H9 (cell line): ENCODE results near the gene HNRNPF. TPM values are rescaled to one million over a fixed set of nuclear protein-coding genes. Genes with fewer than 3 reads are reported as not detected.

Experiments
- DNase-seq: peaks from one replicate; pipeline ENCODE4 v3.0.0-alpha.2; 2017
- H2AFZ ChIP-seq: one replicate; pipeline ENCODE4 v1.6.1; 2013; ENCODE audit warnings: mild to moderate bottlenecking, low read length, control low read depth, moderate library complexity
- H2AK5ac ChIP-seq: 2 replicates; pipeline ENCODE4 v1.6.1; 2013; ENCODE audit warnings: low read length, control low read depth, mixed read lengths; ENCODE audit not compliant: insufficient read length
- H2BK120ac ChIP-seq: one replicate; pipeline ENCODE4 v1.6.1; 2013; ENCODE audit warnings: low read depth, mild to moderate bottlenecking, low read length, control low read depth, inconsistent platforms; ENCODE audit not compliant: poor library complexity, severe bottlenecking
- H2BK12ac ChIP-seq: 2 replicates; pipeline ENCODE4 v1.6.1; 2013; ENCODE audit warnings: low read length, control low read depth, mixed read lengths, low read depth; ENCODE audit not compliant: insufficient read length
- H2BK15ac ChIP-seq: 2 replicates; pipeline ENCODE4 v1.6.1; 2013; ENCODE audit warnings: low read depth, low read length, control low read depth
- H2BK20ac ChIP-seq: one replicate; pipeline ENCODE4 v1.6.1; 2013; ENCODE audit warnings: low read depth, mild to moderate bottlenecking, low read length, control low read depth, inconsistent platforms; ENCODE audit not compliant: poor library complexity, severe bottlenecking
- H2BK5ac ChIP-seq: 2 replicates; pipeline ENCODE4 v1.6.1; 2013; ENCODE audit warnings: low read length, control low read depth, mixed read lengths; ENCODE audit not compliant: insufficient read length
- H3K14ac ChIP-seq: 2 replicates; pipeline ENCODE4 v1.6.1; 2013; ENCODE audit warnings: low read length, control low read depth; ENCODE audit not compliant: insufficient read depth
- H3K18ac ChIP-seq: 2 replicates; pipeline ENCODE4 v1.6.1; 2013; ENCODE audit warnings: low read depth, mild to moderate bottlenecking, mixed read lengths, low read length, control low read depth; ENCODE audit not compliant: insufficient read length
- H3K23ac ChIP-seq: 2 replicates; pipeline ENCODE4 v1.6.1; 2013; ENCODE audit warnings: low read length, control low read depth, mixed read lengths, low read depth; ENCODE audit not compliant: insufficient read length
- H3K23me2 ChIP-seq: 2 replicates; pipeline ENCODE4 v1.6.1; 2013; ENCODE audit warnings: low read depth, mild to moderate bottlenecking, mixed read lengths, low read length, control low read depth; ENCODE audit not compliant: insufficient read length, poor library complexity, severe bottlenecking
- H3K27ac ChIP-seq: 2 replicates; pipeline ENCODE4 v1.5.1; 2013; ENCODE audit warnings: low read length, control low read depth, mixed read lengths, low read depth; ENCODE audit not compliant: insufficient read length
- H3K27me3 ChIP-seq: 2 replicates; pipeline ENCODE4 v1.6.1; 2013; ENCODE audit warnings: low read length, control low read depth, inconsistent platforms; ENCODE audit not compliant: insufficient read depth
- H3K4ac ChIP-seq: 2 replicates; pipeline ENCODE4 v1.6.1; 2013; ENCODE audit warnings: low read depth, mild to moderate bottlenecking, control low read depth, inconsistent platforms, low read length, moderate library complexity
- H3K4me1 ChIP-seq: 2 replicates; pipeline ENCODE4 v1.6.1; 2013; ENCODE audit warnings: low read length, control low read depth, inconsistent platforms; ENCODE audit not compliant: insufficient read depth
- H3K4me2 ChIP-seq: 2 replicates; pipeline ENCODE4 v1.6.1; 2013; ENCODE audit warnings: low read length, control low read depth, mixed read lengths; ENCODE audit not compliant: insufficient read length, insufficient read depth
- H3K56ac ChIP-seq: 2 replicates; pipeline ENCODE4 v1.6.1; 2013; ENCODE audit warnings: low read depth, mild to moderate bottlenecking, mixed read lengths, low read length, control low read depth; ENCODE audit not compliant: insufficient read length
- H3K79me1 ChIP-seq: 2 replicates; pipeline ENCODE4 v1.6.1; 2013; ENCODE audit warnings: low read depth, mild to moderate bottlenecking, moderate library complexity, low read length, control low read depth, inconsistent platforms; ENCODE audit not compliant: insufficient read depth, poor library complexity, severe bottlenecking
- H3K79me2 ChIP-seq: 2 replicates; pipeline ENCODE4 v1.6.1; 2013; ENCODE audit warnings: low read length, control low read depth, inconsistent platforms; ENCODE audit not compliant: insufficient read depth
- H3K9ac ChIP-seq: 2 replicates; pipeline ENCODE4 v1.6.1; 2013; ENCODE audit warnings: low read length, control low read depth, mixed read lengths; ENCODE audit not compliant: insufficient read length; ENCODE audit errors: extremely low read depth
- H3K9me3 ChIP-seq: one replicate; pipeline ENCODE4 v1.6.1; 2013; ENCODE audit warnings: low read depth, low read length, inconsistent platforms; ENCODE audit not compliant: control insufficient read depth
- H3T11ph ChIP-seq: one replicate; pipeline ENCODE4 v1.6.1; 2013; ENCODE audit warnings: mild to moderate bottlenecking, low read length, control low read depth, inconsistent platforms
- H4K20me1 ChIP-seq: one replicate; pipeline ENCODE4 v1.6.1; 2013; ENCODE audit not compliant: control insufficient read depth, insufficient read length, insufficient read depth
- H4K5ac ChIP-seq: 2 replicates; pipeline ENCODE4 v1.6.1; 2013; ENCODE audit warnings: low read depth, mild to moderate bottlenecking, mixed read lengths, low read length, control low read depth; ENCODE audit not compliant: insufficient read length
- H4K8ac ChIP-seq: replicated peaks from 2 replicates; pipeline ENCODE4 v1.6.1; 2013; ENCODE audit warnings: low read length, control low read depth, mixed read lengths, low read depth; ENCODE audit not compliant: insufficient read length
- H4K91ac ChIP-seq: 2 replicates; pipeline ENCODE4 v1.6.1; 2013; ENCODE audit warnings: low read depth, mild to moderate bottlenecking, moderate library complexity, mixed read lengths, low read length, control low read depth; ENCODE audit not compliant: insufficient read length
- H3K27ac Mint-ChIP-seq, 3 experiments: 2 replicates in 2 of 3; 3 replicates in 1 of 3; pipeline ENCODE4 v1.8.0; 2020 to 2021; ENCODE audit warnings: mixed read lengths in 3 of 3, mild to moderate bottlenecking in 1 of 3, moderate library complexity in 1 of 3
- H3K27me3 Mint-ChIP-seq: 2 replicates; pipeline ENCODE4 v1.8.0; 2021; ENCODE audit warnings: low read depth, mild to moderate bottlenecking, moderate library complexity, mixed read lengths
- H3K36me3 Mint-ChIP-seq, 3 experiments: 2 replicates in 2 of 3; 3 replicates in 1 of 3; pipeline ENCODE4 v1.8.0; 2020 to 2021; ENCODE audit warnings: low read depth in 3 of 3, mixed read lengths in 3 of 3; ENCODE audit not compliant: insufficient read depth in 1 of 3
- H3K4me1 Mint-ChIP-seq, 2 experiments: 2 replicates each; pipeline ENCODE4 v1.8.0; 2020; ENCODE audit warnings: mixed read lengths in 2 of 2
- H3K4me3 Mint-ChIP-seq, 2 experiments: 2 replicates in 1 of 2; 3 replicates in 1 of 2; pipeline ENCODE4 v1.8.0; 2020 to 2021; ENCODE audit warnings: mild to moderate bottlenecking in 2 of 2, mixed read lengths in 2 of 2, moderate library complexity in 1 of 2
- H3K9me3 Mint-ChIP-seq, 2 experiments: 2 replicates in 1 of 2; 3 replicates in 1 of 2; pipeline ENCODE4 v1.8.0; 2020; ENCODE audit warnings: mild to moderate bottlenecking in 2 of 2, mixed read lengths in 2 of 2, moderate library complexity in 1 of 2
- CTCF ChIP-seq: fragments of 200-600 bp; sonication (generic); conservative IDR thresholded peaks from 3 replicates; pipeline ENCODE4 v1.8.0; 2021; ENCODE audit warnings: antibody characterized with exemption, mild to moderate bottlenecking
- WGBS: extraction: QIAGEN DNeasy Blood & Tissue Kit; methylation state at CpG from one replicate; pipeline ENCODE4 v1.1.7; 2013; ENCODE audit warnings: missing lambda C conversion rate, low lambda C conversion rate, mixed read lengths; ENCODE audit not compliant: insufficient read length; ENCODE audit errors: extremely low coverage; 5-methylcytosine and 5-hydroxymethylcytosine counted together
- total RNA-seq: library from RNA; stranded (reverse); gene quantifications from 2 replicates; pipeline ENCODE4 v1.2.1, GENCODE V29; 2021

The HNRNPF gene
- total RNA-seq, 1 experiment from 2014 or later = 411 TPM

DNA sequence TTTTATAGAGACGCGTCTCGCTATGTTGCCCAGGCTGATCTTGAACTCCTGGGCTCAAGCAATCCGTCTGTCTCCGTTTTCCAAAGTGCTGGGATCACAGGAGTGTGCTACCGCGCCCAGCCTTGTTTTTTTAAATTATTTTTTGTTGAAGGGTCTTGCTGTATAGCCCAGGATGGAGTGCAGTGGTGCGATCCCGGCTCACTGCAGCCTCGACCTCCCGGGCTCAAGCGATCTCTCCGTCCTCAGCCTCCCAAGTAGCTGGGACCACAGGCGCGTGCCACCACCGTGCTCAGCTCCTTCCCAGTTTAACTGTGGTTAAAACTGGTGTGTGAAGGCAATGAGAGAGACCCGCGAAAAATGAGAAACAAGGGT is 11.0 kb upstream of the HNRNPF start:
- no peak overlapping the region for H2BK5ac ChIP-seq
- no peak overlapping the region for H4K91ac ChIP-seq
- H3K14ac ChIP-seq = no peak overlapping the region
- no peak overlapping the region for H2BK120ac ChIP-seq
- peaks cover 6% of the 10 kb centered on the region in 2 experiments for H3K4me1 Mint-ChIP-seq
- H2BK20ac ChIP-seq = no peak overlapping the region
- no peak overlapping the region for H2AK5ac ChIP-seq
- peaks cover 17% of the 10 kb centered on the region for H3K27me3 Mint-ChIP-seq
- no peak overlapping the region for H2BK15ac ChIP-seq
- no peak overlapping the region for H3K23ac ChIP-seq
- H3K9ac ChIP-seq = no peak overlapping the region
- no peak for TF ChIP-seq CTCF
- DNase-seq = no peak
- no peaks in the 10 kb centered on the region for H3K9me3 ChIP-seq
- peak overlapping the region; percentile 25 to 40; a peak in 2 of 5 replicates for H3K4me3 Mint-ChIP-seq
- no peaks in the 10 kb centered on the region for H3K27me3 ChIP-seq
- H4K20me1 ChIP-seq = no peaks in the 10 kb centered on the region
- no peak overlapping the region for H3T11ph ChIP-seq
- no peaks in the 10 kb centered on the region for H3K79me2 ChIP-seq
- H3K27ac Mint-ChIP-seq = no peak overlapping the region
- H3K27ac ChIP-seq = no peak overlapping the region
- H3K79me1 ChIP-seq = no peaks in the 10 kb centered on the region
- H4K5ac ChIP-seq = no peak overlapping the region
- H2BK12ac ChIP-seq = no peak overlapping the region
- H4K8ac ChIP-seq = no peak overlapping the region
- no peak overlapping the region for H2AFZ ChIP-seq
- no peaks in the 10 kb centered on the region for H3K4me1 ChIP-seq
- no peak overlapping the region for H3K56ac ChIP-seq
- no CpG with 5 or more reads among the region's 18 CpGs for WGBS
- H3K9me3 Mint-ChIP-seq = peaks cover 3 to 13% of the 10 kb centered on the region in 2 experiments; a peak in 4 of 5 replicates
- H3K4ac ChIP-seq = no peak overlapping the region
- H3K4me2 ChIP-seq = no peak overlapping the region
- no peaks in the 10 kb centered on the region for H3K23me2 ChIP-seq
- H3K36me3 Mint-ChIP-seq = peaks cover 0 to 9% (median 3%) of the 10 kb centered on the region in 3 experiments; a peak in 3 of 7 replicates
- H3K18ac ChIP-seq = peak overlapping the region; percentile 32
